Measurements from ENCODE around the gene PPP6R2.
"Not testable (repeated sequence)": the region's sequence is repeated elsewhere in the genome, so short reads cannot be mapped to it uniquely, and the experiment has no call there.

PPP6R2 gene

GRCh38 chr22:50403701-50404101 is 60.6 kb downstream of the PPP6R2 start:
- no peak for DNase-seq

- no peak for DNase-seq
These were observed 63.5 kb downstream of the PPP6R2 start for GRCh38 chr22:50406416-50407170.

DNA sequence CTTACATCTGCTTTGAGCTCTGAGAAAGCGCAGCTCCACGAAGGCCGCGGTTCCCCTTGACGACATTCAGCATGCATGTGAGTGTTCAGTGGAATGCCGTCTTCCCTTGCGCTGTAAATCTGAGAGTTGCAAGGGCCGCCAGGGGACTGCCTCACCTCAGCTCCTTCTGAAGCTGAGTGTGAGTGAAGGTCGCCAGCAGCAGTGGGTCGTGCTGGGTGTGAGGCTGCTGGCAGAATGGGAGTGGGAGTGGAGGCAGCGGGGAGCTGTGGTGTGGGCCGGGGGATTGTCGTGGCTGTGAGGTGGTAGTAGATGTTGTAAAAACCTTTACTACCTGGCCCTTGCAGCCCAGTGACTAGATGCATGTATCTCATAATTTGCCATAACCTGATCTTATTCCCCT is 65.2 kb downstream of the PPP6R2 start:
- DNase-seq = no peak

DNA sequence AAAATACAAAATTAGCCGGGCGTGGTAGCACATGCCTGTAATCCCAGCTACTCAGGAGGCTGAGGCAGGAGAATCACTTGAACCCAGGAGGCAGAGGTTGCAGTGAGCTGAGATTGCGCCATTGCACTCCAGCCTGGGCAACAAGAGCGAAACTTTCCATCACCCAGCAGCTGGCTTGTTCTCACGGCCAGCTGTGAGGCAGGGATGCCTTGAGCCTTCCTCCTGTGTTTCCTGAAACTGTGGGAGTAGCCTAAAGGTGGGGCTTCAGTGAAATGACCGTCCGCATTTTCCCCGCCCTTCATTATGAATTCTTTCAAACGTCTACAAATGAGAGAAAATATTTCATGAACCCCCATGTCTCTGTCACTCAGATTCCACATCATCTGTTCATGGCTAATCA is 65.8 kb downstream of the PPP6R2 start:
- not testable (repeated sequence) for DNase-seq

- no peak for DNase-seq
These were observed 71.5 kb downstream of the PPP6R2 start for GRCh38 chr22:50414476-50415248.

GRCh38 chr22:50415426-50415825 is 72.3 kb downstream of the PPP6R2 start:
- no peak for DNase-seq

- no peak for DNase-seq
These were observed 73.9 kb downstream of the PPP6R2 start for GRCh38 chr22:50416996-50417395.

GRCh38 chr22:50417411-50418210 is 74.5 kb downstream of the PPP6R2 start:
- DNase-seq = no peak

GRCh38 chr22:50418624-50419023 is 75.5 kb downstream of the PPP6R2 start:
- no peak for DNase-seq

DNA sequence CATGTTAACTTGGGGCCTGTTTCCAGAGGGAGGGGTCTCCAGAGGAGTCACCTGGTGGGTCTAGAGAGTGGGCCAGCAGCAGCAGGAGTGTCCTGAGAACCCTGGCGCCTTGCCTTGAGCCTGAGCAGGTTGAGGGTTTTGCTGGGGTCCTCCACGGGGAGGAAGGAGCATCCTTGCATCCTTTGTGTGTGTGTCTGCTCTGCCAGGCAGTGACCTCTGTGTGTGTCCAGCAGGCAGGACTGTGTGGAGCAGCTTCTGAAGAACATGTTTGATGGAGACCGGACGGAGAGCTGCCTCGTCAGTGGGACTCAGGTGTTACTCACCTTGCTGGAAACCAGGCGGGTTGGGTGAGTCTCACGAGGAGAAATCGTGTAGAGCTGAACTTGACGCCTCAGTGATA is 76.0 kb downstream of the PPP6R2 start:
- no peak for DNase-seq

DNA sequence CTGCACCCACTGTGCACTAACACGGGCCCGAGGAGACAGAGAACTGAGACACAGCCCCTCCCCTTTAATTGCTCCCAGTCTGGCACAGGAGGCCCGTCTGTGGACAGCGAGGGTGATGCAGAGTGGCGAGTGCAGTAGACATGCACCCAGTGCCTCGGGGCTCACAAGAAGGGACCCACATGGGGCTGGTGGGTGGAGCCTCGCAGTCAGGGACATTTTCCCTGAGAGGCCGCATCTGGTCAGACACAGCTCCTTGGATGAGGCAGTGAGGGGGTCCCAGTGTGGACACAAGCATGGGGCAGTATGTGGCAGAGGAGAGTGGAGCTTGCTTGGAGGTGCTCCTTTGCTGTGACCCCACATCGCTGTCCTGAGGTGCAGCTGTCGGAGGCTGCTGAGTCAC is 76.9 kb downstream of the PPP6R2 start:
- DNase-seq = no peak

- no peak for DNase-seq
These were observed 77.5 kb downstream of the PPP6R2 start for GRCh38 chr22:50420581-50420980.

DNA sequence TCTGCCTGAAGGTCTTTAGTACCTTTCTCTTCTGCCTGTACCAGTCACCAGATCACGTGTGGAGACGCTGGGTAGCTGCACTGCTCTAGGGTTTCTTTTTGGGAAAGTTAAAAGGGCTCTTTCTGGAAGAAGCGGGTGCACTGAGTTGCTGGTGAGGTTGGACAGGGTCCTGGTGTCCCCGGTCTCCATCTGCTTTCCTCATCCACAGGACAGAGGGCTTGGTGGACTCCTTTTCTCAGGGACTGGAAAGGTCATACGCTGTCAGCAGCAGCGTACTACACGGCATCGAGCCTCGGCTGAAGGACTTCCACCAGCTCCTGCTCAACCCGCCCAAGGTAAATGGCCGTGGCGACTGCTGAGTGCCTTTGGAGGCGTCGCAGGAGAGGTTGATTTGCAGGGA is 78.9 kb downstream of the PPP6R2 start:
- DNase-seq = no peak

- DNase-seq = no peak
These were observed 80.1 kb downstream of the PPP6R2 start for GRCh38 chr22:50422961-50423815.

DNA sequence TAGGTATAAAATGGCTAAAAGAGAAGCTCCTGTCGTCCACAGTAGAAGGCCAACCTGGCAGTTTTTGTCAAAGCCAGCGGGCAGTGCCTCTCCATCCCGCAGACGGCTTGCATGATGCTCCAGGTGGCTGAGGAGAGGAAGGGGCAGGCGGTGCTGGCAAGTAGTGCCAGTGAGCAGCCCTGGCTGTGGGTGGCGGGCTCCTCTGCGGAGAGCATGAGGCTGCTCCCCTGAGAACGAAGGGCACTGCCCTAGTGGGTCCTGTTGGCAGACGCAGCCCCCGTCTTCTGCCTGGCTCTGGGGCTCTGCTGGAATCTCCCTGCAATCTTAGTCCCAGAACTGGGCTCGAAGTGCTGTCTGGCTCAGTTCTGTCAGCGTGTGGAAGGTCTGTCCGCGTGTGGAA is 80.8 kb downstream of the PPP6R2 start:
- DNase-seq = no peak

GRCh38 chr22:50425179-50425916 is 82.2 kb downstream of the PPP6R2 start:
- no peak for DNase-seq

- no peak for DNase-seq
These were observed 89.2 kb downstream of the PPP6R2 start for GRCh38 chr22:50432131-50432876.

- not testable (repeated sequence) for DNase-seq
These were observed 89.9 kb downstream of the PPP6R2 start for GRCh38 chr22:50432877-50433510.

DNA sequence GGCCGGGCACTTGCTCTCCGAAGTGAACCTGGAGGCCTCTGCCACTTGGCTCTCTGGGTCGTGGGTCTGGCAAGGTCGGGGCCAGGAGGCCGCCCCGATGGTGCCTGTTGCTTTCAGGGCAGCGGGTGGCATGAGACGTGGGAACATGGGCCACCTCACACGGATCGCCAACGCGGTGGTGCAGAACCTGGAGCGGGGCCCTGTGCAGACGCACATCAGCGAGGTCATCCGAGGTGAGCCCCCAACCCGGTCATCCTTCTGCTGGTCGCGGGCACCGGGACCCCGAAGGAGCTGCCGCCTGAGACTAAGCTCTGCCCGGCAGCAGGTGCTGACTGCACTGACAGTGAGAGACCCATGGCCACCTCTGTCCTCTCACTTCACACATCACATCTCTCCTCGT is 91.7 kb downstream of the PPP6R2 start:
- no peak for DNase-seq

DNA sequence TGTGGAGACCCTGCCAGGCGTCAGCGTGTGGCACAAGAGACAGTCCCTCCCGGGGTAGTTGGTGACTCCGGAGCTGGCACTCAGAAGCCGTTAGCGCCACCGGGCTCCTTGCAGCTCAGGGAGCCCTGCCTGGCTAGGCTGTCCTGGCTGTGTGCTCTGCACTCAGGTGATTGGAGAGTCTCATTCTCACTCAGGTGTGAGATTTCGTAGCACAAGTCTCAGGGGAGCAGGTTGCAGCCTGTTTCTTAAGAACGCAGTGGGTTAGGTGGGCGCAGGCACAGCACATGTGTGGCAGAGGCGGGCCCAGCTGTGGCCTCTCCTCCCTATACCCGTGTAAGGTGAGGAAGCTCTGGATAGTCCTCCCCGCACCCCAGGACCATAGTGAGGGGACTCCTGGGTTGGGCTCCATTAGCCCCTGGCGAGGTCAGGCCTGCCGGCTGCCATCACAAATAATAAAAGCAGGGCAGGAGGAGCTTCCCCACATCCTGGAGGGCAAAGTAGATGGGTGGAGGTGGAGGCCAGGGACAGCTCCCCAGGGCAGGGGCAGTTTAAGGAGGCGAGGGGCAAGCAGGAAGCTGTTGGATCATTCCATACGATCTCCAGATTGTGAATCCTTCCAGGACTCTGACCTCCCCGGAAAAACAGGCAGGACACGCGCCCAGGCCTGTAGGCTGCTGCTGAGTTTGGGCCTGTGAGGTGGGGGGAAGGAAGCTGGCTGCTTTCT is 92.3 kb downstream of the PPP6R2 start:
- no peak for DNase-seq

Data from activated T-cell treated with anti-CD3 and anti-CD28 coated beads, Interleukin-2, amount 50 U/mL, for 48 hours (primary cell).